Stimulated activated naive B cell treated with anti-CD40 and anti-IgM and Interleukin-4, amounts not matched to agents 10 μg/mL and 1 μg/mL and 100 μg/mL, for 72 hours (primary cell): ENCODE measurements around the gene FBXO7.

ENCODE experiments used
- ATAC-seq, 2 donors: fragments of 150-1000 bp; cut with Tn5 transposase; replicated peaks; 2 replicates each; pipeline ENCODE4 v1.10.0; 2021; ENCODE audit warnings: moderate library complexity in 1 of 2
- DNase-seq: peaks from one replicate; pipeline ENCODE4 v3.0.0; 2021
- H3K27ac Mint-ChIP-seq: one replicate; pipeline ENCODE4 v1.8.0; 2022; ENCODE audit warnings: mild to moderate bottlenecking, mixed read lengths
- H3K27me3 Mint-ChIP-seq, 2 donors: one replicate each; pipeline ENCODE4 v1.8.0; 2022; ENCODE audit warnings: mixed read lengths in 2 of 2
- H3K36me3 Mint-ChIP-seq, 2 donors: one replicate each; pipeline ENCODE4 v1.8.0; 2022; ENCODE audit warnings: mixed read lengths in 2 of 2, mild to moderate bottlenecking in 1 of 2
- H3K4me1 Mint-ChIP-seq, 2 donors: one replicate each; pipeline ENCODE4 v1.8.0; 2022; ENCODE audit warnings: mixed read lengths in 2 of 2, mild to moderate bottlenecking in 1 of 2
- H3K4me3 Mint-ChIP-seq, 2 donors: one replicate each; pipeline ENCODE4 v1.8.0; 2022; ENCODE audit warnings: mild to moderate bottlenecking in 2 of 2, mixed read lengths in 2 of 2, moderate library complexity in 1 of 2
- H3K9me3 Mint-ChIP-seq, 2 donors: one replicate each; pipeline ENCODE4 v1.8.0; 2022; ENCODE audit warnings: mixed read lengths in 2 of 2, mild to moderate bottlenecking in 1 of 2

The FBXO7 gene

GRCh38 chr22:32509045-32509444 lies 34.4 kb downstream of the FBXO7 start:
- DNase-seq (no peak), ATAC-seq (no peak)
- H3K4me3 Mint-ChIP-seq: no peak overlapping the region
- H3K27ac Mint-ChIP-seq: no peak overlapping the region
- H3K4me1 Mint-ChIP-seq: no peaks in the 10 kb centered on the region
- no peaks in the 10 kb centered on the region for H3K9me3 Mint-ChIP-seq
- peaks cover 11 to 13% of the 10 kb centered on the region in 2 donors for H3K36me3 Mint-ChIP-seq
- no peaks in the 10 kb centered on the region for H3K27me3 Mint-ChIP-seq

- Mint-ChIP-seq H3K36me3 (peaks cover 9 to 14% of the 10 kb centered on the region in 2 donors), H3K27ac (no peak overlapping the region), H3K9me3 (no peaks in the 10 kb centered on the region), H3K4me1 (no peaks in the 10 kb centered on the region), H3K4me3 (no peak overlapping the region), H3K27me3 (no peaks in the 10 kb centered on the region)
- DNase-seq (no peak), ATAC-seq (no peak)
These were observed 36.7 kb downstream of the FBXO7 start for GRCh38 chr22:32511274-32511673.

DNA sequence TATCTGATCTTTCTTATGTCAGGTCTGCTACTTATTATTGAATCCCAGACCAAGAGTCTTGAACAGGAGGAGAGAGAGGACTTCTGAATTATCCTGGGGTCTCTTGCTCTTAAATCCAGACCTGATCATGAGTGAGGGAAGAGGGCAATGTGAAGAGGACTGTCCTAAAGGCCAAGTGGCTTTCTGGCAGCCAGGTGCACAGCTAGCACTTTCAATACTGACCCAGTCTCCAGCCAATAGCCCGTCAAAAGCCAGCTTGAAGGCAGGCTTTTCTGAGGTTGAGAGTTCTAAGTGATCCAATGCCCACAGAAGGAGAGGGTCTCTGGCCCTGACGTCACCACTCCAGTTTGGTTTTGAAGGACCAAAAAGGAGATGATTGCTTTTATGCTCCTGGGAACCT lies 37.2 kb downstream of the FBXO7 start:
- H3K4me3 Mint-ChIP-seq: no peak overlapping the region
- no peaks in the 10 kb centered on the region for H3K4me1 Mint-ChIP-seq

DNA sequence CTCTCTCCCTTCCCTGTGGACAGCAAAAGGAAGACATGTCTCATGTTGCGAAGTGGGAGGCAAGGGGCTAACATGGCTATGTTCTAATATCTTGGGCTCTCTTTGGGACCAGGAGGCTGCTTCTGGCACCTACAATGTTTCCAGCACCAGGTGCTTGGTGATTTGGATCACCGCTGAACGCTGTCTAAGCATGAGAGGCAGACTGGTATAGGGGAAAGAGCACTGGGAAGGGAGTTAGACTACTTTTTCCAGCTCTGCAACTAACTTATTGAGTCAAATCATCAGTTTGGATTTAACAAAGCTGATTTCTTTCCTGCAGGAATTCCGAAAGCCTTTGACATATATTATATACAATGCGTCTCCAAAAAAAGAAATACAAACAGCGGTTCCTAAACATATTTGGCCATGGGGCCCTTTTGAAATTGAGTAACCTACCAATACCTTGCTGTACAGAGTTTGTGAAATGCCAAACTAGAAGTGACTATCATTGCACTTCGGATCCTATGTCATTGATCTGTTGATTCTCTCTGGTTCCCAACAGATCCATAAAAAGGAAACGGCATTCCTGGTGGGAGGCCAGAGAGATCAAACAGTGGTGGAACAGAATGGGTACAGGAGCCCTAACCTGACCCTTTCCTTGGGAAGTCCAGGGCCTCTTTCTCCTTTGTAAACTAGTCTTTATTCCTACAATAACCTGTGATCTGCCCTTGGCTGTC lies 37.8 kb downstream of the FBXO7 start:
- no peak for ATAC-seq
- H3K36me3 Mint-ChIP-seq: peaks cover 8 to 14% of the 10 kb centered on the region in 2 donors
- no peak overlapping the region for H3K4me3 Mint-ChIP-seq
- H3K9me3 Mint-ChIP-seq: no peaks in the 10 kb centered on the region
- no peak overlapping the region for H3K27ac Mint-ChIP-seq
- DNase-seq: no peak
- no peaks in the 10 kb centered on the region for H3K27me3 Mint-ChIP-seq
- no peaks in the 10 kb centered on the region for H3K4me1 Mint-ChIP-seq

More for the DNA sequence above, 37.2 kb downstream of the FBXO7 start:
- no peak overlapping the region for H3K27ac Mint-ChIP-seq
- H3K27me3 Mint-ChIP-seq: no peaks in the 10 kb centered on the region
- H3K36me3 Mint-ChIP-seq: peaks cover 8 to 14% of the 10 kb centered on the region in 2 donors
- H3K9me3 Mint-ChIP-seq: no peaks in the 10 kb centered on the region
- DNase-seq (no peak), ATAC-seq (no peak)

DNA sequence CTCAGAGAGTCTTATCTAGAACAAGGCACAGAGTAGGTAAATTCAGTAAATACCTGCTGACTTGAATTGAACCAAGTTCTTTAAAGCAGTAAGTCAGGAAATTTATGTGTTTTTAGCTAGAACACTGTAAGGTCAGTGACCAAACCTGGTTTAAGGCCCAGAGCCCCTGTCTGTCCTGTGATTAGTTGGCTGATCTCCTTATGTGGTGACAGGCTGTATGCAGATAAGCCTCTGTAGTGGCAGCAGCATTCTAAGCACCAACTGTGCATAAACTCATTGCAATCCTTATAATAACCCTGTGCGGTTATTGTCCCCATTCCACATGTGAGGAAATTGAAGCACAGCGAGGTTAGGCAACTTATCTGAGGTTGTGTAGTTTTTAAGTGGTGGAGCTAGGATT lies 40.5 kb downstream of the FBXO7 start:
- no peaks in the 10 kb centered on the region for H3K4me1 Mint-ChIP-seq
- no peak overlapping the region for H3K27ac Mint-ChIP-seq
- peaks cover 0 to 2% of the 10 kb centered on the region in 2 donors for H3K9me3 Mint-ChIP-seq
- DNase-seq (no peak), ATAC-seq (no peak)
- H3K4me3 Mint-ChIP-seq: no peak overlapping the region
- no peaks in the 10 kb centered on the region for H3K27me3 Mint-ChIP-seq
- H3K36me3 Mint-ChIP-seq: peaks cover 3 to 9% of the 10 kb centered on the region in 2 donors

- H3K4me1 Mint-ChIP-seq: no peaks in the 10 kb centered on the region
- H3K27me3 Mint-ChIP-seq: peaks cover 0 to 4% of the 10 kb centered on the region in 2 donors
- ATAC-seq (no peak), DNase-seq (no peak)
- peaks cover 3 to 9% of the 10 kb centered on the region in 2 donors for H3K36me3 Mint-ChIP-seq
- peaks cover 0 to 2% of the 10 kb centered on the region in 2 donors for H3K9me3 Mint-ChIP-seq
- H3K4me3 Mint-ChIP-seq: no peak overlapping the region
- no peak overlapping the region for H3K27ac Mint-ChIP-seq
These were observed 42.9 kb downstream of the FBXO7 start for GRCh38 chr22:32517488-32517887.

DNA sequence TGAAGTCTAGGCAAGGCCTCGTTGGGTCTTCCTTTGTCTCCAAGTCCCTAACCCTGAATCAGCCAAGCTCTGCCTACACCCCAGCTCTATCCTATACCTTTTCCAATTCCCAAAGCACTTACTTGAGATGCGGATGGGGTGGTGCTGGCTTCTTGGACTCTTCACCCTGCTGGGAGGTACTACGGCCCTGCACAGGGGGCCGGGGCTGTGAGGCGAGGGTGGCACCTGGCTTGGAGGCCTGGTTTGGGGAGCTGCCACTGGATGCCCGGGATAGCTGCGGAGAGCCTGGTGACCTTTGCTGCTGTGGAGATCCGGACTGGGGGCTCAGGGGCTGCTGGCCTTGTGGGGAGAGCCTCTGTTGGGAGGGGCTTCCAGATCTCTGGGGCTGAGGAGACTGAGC lies 43.3 kb downstream of the FBXO7 start:
- Mint-ChIP-seq H3K27ac (no peak overlapping the region), H3K9me3 (peaks cover 0 to 2% of the 10 kb centered on the region in 2 donors), H3K4me1 (no peaks in the 10 kb centered on the region), H3K4me3 (no peak overlapping the region), H3K27me3 (peaks cover 0 to 4% of the 10 kb centered on the region in 2 donors), H3K36me3 (peaks cover 3 to 9% of the 10 kb centered on the region in 2 donors)
- ATAC-seq (no peak), DNase-seq (no peak)

DNA sequence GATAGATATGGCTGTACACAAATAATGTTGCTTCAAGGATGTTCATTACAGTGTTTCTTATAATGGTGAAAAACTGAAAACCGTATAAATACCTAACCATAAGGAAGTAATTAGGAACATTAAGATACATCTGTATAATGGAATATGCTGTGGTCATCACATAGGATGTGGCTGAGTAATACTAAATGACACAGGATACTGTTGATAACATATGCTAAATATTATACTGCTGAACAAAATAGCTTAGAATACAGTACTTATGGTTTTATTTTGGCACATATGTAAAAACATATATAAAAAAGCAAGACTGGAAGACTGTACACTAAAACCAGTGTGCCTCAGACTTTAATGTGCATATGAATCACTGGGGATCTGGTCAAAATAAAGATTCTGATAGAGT lies 43.8 kb downstream of the FBXO7 start:
- no peak overlapping the region for H3K27ac Mint-ChIP-seq
- ATAC-seq: no peak
- no peaks in the 10 kb centered on the region for H3K4me1 Mint-ChIP-seq
- peaks cover 0 to 4% of the 10 kb centered on the region in 2 donors for H3K27me3 Mint-ChIP-seq
- no peak for DNase-seq
- no peak overlapping the region for H3K4me3 Mint-ChIP-seq
- H3K36me3 Mint-ChIP-seq: peaks cover 3 to 9% of the 10 kb centered on the region in 2 donors
- peaks cover 0 to 2% of the 10 kb centered on the region in 2 donors for H3K9me3 Mint-ChIP-seq

GRCh38 chr22:32518848-32519247 lies 44.2 kb downstream of the FBXO7 start:
- Mint-ChIP-seq H3K27ac (no peak overlapping the region), H3K9me3 (peaks cover 0 to 2% of the 10 kb centered on the region in 2 donors), H3K4me3 (no peak overlapping the region), H3K27me3 (peaks cover 0 to 4% of the 10 kb centered on the region in 2 donors), H3K4me1 (no peaks in the 10 kb centered on the region), H3K36me3 (peaks cover 3 to 6% of the 10 kb centered on the region in 2 donors)
- ATAC-seq (no peak), DNase-seq (no peak)

GRCh38 chr22:32520612-32521011 lies 46.0 kb downstream of the FBXO7 start:
- peaks cover 0 to 4% of the 10 kb centered on the region in 2 donors for H3K27me3 Mint-ChIP-seq
- no peak for DNase-seq
- H3K36me3 Mint-ChIP-seq: peaks cover 3% of the 10 kb centered on the region in 2 donors
- no peak for ATAC-seq
- H3K9me3 Mint-ChIP-seq: peaks cover 0 to 3% of the 10 kb centered on the region in 2 donors
- H3K4me3 Mint-ChIP-seq: no peak overlapping the region
- no peaks in the 10 kb centered on the region for H3K4me1 Mint-ChIP-seq
- H3K27ac Mint-ChIP-seq: no peak overlapping the region

DNA sequence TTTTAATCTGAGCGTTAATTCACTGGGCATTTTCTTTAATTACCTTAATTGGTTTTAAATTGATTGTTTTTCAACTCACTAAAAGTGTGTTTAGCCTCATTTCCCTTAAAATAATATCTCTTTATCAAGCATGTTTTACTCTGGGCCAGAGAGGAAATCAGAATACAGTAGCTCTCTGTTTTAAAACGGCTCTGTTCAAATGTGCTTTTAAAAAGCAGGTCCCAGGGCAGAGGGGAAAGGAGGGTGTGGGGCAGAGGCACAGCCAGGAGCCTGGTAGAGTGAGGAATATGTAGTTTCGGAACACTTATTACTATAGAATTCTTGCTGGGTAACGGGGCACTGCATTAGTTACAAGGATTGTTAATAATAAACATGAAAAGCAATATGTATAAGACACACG lies 47.6 kb downstream of the FBXO7 start:
- H3K4me3 Mint-ChIP-seq: no peak overlapping the region
- ATAC-seq (no peak), DNase-seq (no peak)
- H3K4me1 Mint-ChIP-seq: no peaks in the 10 kb centered on the region
- peaks cover 0 to 4% of the 10 kb centered on the region in 2 donors for H3K27me3 Mint-ChIP-seq
- no peak overlapping the region for H3K27ac Mint-ChIP-seq
- peaks cover 0 to 3% of the 10 kb centered on the region in 2 donors for H3K9me3 Mint-ChIP-seq
- peaks cover 3% of the 10 kb centered on the region in 2 donors for H3K36me3 Mint-ChIP-seq

DNA sequence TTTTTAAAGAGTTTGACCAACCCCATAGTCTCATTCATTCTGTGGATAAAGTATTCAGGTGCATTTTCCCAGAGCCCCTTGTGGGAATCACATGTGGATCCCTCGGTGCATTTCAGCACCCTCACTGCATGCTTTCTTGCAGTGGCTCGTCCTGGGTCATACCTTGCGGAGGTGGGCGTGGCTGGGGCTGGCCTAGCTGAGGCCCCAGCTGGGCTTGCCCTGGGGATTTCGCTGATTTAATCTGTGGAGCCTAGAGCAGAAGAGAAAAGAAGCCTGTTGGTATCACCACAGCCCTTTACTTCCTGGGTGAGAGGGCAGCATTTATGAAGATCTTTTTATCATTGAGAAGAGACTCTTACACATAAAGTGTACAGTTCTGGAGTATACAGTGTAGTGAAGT lies 53.1 kb downstream of the FBXO7 start:
- Mint-ChIP-seq H3K9me3 (peaks cover 0 to 2% of the 10 kb centered on the region in 2 donors), H3K4me1 (peaks cover 3 to 18% of the 10 kb centered on the region in 2 donors), H3K27me3 (peaks cover 9 to 12% of the 10 kb centered on the region in 2 donors), H3K36me3 (no peaks in the 10 kb centered on the region), H3K27ac (no peak overlapping the region), H3K4me3 (no peak overlapping the region)
- ATAC-seq (peak; percentile 53 to 73), DNase-seq (no peak)

GRCh38 chr22:32528316-32528715 lies 53.7 kb downstream of the FBXO7 start:
- no peak overlapping the region for H3K27ac Mint-ChIP-seq
- ATAC-seq: no peak
- DNase-seq: no peak
- H3K27me3 Mint-ChIP-seq: peaks cover 15 to 17% of the 10 kb centered on the region in 2 donors
- peaks cover 3 to 18% of the 10 kb centered on the region in 2 donors for H3K4me1 Mint-ChIP-seq
- H3K4me3 Mint-ChIP-seq: no peak overlapping the region
- peaks cover 0 to 2% of the 10 kb centered on the region in 2 donors for H3K9me3 Mint-ChIP-seq
- no peaks in the 10 kb centered on the region for H3K36me3 Mint-ChIP-seq

GRCh38 chr22:32528984-32529982 lies 54.7 kb downstream of the FBXO7 start:
- Mint-ChIP-seq H3K27ac (no peak overlapping the region), H3K9me3 (no peaks in the 10 kb centered on the region), H3K27me3 (peaks cover 21 to 23% of the 10 kb centered on the region in 2 donors)

More at GRCh38 chr22:32528984-32529982, 54.7 kb downstream of the FBXO7 start:
- no peaks in the 10 kb centered on the region for H3K36me3 Mint-ChIP-seq
- H3K4me1 Mint-ChIP-seq: peaks cover 3 to 18% of the 10 kb centered on the region in 2 donors
- peak overlapping the region in 1 of 2 donors; percentile 21 for H3K4me3 Mint-ChIP-seq
- DNase-seq (peak; percentile 56), ATAC-seq (peak; percentile 90 to 91)
